NB4 (cell line): ENCODE measurements around the gene NYAP1.

ENCODE experiments used
- CTCF ChIP-seq: IDR thresholded peaks from one replicate; pipeline ENCODE4 v1.5.1; 2012; ENCODE audit warnings: low read depth, low read length
- MAX ChIP-seq: IDR thresholded peaks from 2 replicates; pipeline ENCODE4 v1.6.1; 2011; ENCODE audit warnings: low read depth, low read length
- MYC ChIP-seq: IDR thresholded peaks from 2 replicates; pipeline ENCODE4 v1.6.1; 2011; ENCODE audit warnings: low read depth, low read length
- POLR2A ChIP-seq: IDR thresholded peaks from 2 replicates; pipeline ENCODE4 v1.6.1; 2011; ENCODE audit warnings: mild to moderate bottlenecking; ENCODE audit not compliant: insufficient read length; ENCODE audit errors: extremely low read depth

DNA sequence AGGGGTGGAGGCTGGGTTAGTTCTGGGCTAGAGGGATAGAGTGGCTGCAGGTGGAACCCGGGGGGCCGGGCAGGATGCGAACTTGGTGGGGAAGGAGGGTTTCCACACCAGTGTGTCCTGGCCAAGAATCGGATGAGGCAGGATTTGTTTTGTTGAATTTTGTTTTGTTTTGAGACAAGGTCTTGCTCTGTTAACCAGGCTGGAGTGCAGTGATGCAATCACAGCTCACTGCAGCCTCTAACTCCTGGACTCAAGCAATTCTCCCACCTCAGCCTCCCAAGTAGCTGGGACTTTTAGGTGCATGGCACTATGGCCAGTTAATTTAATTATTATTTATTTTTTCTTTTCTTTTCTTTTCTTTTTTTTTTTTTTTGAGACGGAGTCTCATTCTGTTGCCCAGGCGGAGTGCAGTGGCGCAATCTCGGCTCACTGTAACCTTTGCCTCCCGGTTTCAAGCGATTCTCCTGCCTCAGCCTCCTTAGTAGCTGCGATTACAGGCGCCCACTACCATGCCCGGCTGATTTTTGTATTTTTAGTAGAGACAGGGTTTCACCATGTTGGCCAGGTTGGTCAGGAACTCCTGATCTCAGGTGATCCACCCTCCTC is 34.4 kb upstream of the NYAP1 start:
- TF ChIP-seq CTCF: no peak
- TF ChIP-seq MAX: no peak
- no peak for TF ChIP-seq POLR2A
- TF ChIP-seq MYC: no peak
